ENCODE data around the gene ERF. TPM values are rescaled to one million over a fixed set of nuclear protein-coding genes. Genes with fewer than 3 reads are reported as not detected.
A peak's percentile ranks its signal among the peaks of the same experiment; 100 is the strongest.

ERF gene
- polyA plus RNA-seq, 2 of the 4 experiments (the other 2 are of a cell fraction), result 103 to 120 TPM

DNA sequence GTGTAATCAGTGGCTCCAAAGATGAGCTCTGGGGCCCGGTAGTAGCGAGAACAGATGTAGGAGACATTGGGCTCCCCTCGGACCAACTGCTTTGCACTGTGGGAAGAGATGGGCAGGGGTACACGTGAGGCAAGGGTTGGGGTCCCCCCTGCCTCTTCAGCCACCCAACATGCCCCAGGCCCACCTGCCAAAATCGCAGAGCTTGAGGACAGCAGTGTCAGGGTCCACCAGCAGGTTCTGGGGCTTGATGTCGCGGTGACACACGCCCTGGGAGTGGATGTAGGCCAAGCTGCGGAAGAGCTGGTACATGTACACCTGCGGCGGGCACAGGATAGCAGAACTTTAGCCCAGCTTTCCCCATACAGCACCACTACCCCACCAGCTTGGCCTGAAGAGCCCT, 20.6 kb downstream of the ERF start:
- CTCF ChIA-PET, result interaction anchor here (1.0 to 21.7 kb wide), 15 partner anchors 9 to 166 kb away, joined by 3 to 616 read pairs (median 8); partner anchors contain the start of genes GSK3A, PAFAH1B3, POU2F2 and PRR19

DNA sequence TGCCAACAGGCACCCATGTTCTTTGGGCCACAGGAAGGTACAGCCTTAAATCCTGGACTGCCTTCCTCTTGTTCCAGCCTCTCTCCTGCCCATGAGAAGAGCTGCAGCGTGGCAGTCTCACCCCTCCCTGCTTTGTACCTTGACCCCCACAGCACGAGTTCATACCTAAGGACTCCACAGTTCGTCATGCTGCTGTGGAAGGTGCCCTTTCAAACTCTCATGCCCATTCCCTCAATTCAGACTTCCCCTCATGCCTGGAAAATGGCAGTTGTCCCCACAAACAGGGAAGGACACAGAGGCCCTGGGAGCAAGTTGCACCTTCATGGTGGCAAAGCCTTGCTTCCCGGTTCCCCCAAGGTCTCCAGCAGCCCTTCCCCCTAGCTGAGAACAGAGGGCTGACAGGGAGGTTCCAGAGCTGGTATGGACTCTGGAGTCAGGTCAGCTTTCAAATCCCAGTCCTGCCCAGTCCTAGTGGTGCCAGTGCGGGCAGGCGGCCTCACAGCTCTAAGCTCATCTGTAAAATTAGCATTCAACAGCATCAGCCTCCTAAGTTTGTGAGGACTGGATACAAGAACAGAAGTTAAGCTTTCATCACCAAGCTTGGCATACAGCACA, 21.1 kb downstream of the ERF start:
- no peak overlapping the region for H3K27ac ChIP-seq
- ChIA-PET CTCF (interaction anchor here (1.2 to 21.7 kb wide), 13 partner anchors 9 to 125 kb away, joined by 3 to 616 read pairs (median 10); partner anchors contain the start of genes GSK3A, PAFAH1B3, POU2F2 and PRR19), POLR2A (interaction anchor here (0.9 to 2.5 kb wide), 3 partner anchors 9 to 63 kb away, joined by 3 to 26 read pairs (median 3); partner anchors contain the start of gene GSK3A)
- no peak overlapping the region for H3K4me2 ChIP-seq
- no peak for ATAC-seq
- H3K4me3 ChIP-seq, result no peak overlapping the region
- no peaks in the 10 kb centered on the region for H3K9me3 ChIP-seq
- no peak for TF ChIP-seq HOXA7 (CRISPR knock-in tag; IDR thresholded peaks at IDR 0.05)
- TF ChIP-seq, protein P1, sequence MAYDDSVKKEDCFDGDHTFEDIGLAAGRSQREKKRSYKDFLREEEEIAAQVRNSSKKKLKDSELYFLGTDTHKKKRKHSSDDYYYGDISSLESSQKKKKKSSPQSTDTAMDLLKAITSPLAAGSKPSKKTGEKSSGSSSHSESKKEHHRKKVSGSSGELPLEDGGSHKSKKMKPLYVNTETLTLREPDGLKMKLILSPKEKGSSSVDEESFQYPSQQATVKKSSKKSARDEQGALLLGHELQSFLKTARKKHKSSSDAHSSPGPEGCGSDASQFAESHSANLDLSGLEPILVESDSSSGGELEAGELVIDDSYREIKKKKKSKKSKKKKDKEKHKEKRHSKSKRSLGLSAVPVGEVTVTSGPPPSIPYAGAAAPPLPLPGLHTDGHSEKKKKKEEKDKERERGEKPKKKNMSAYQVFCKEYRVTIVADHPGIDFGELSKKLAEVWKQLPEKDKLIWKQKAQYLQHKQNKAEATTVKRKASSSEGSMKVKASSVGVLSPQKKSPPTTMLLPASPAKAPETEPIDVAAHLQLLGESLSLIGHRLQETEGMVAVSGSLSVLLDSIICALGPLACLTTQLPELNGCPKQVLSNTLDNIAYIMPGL (CRISPR knock-in tag; IDR thresholded peaks at IDR 0.05; ENCODE audit: borderline replicate concordance), result no peak
- TF ChIP-seq, protein P2, sequence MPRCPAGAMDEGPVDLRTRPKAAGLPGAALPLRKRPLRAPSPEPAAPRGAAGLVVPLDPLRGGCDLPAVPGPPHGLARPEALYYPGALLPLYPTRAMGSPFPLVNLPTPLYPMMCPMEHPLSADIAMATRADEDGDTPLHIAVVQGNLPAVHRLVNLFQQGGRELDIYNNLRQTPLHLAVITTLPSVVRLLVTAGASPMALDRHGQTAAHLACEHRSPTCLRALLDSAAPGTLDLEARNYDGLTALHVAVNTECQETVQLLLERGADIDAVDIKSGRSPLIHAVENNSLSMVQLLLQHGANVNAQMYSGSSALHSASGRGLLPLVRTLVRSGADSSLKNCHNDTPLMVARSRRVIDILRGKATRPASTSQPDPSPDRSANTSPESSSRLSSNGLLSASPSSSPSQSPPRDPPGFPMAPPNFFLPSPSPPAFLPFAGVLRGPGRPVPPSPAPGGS (IDR thresholded peaks at IDR 0.05), result 0 out of 3 replicates have a peak, but pooled peaks have one; percentile 12
- TF ChIP-seq PHF8 (IDR thresholded peaks at IDR 0.05; ENCODE audit: borderline replicate concordance, low read depth), result no peak
- TF ChIP-seq, protein P3, sequence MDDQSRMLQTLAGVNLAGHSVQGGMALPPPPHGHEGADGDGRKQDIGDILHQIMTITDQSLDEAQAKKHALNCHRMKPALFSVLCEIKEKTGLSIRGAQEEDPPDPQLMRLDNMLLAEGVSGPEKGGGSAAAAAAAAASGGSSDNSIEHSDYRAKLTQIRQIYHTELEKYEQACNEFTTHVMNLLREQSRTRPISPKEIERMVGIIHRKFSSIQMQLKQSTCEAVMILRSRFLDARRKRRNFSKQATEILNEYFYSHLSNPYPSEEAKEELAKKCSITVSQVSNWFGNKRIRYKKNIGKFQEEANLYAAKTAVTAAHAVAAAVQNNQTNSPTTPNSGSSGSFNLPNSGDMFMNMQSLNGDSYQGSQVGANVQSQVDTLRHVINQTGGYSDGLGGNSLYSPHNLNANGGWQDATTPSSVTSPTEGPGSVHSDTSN (IDR thresholded peaks at IDR 0.05), result 0 out of 2 replicates have a peak, but pooled peaks have one; percentile 0
- no peak for TF ChIP-seq HDAC2 (IDR thresholded peaks at IDR 0.05)
- no peak for TF ChIP-seq MAFK (IDR thresholded peaks at IDR 0.05; ENCODE audit: partially characterized antibody)
- TF ChIP-seq, protein P4, sequence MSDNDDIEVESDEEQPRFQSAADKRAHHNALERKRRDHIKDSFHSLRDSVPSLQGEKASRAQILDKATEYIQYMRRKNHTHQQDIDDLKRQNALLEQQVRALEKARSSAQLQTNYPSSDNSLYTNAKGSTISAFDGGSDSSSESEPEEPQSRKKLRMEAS (IDR thresholded peaks at IDR 0.05), result no peak
- FAIRE-seq, result peak; percentile 43
- H3K4me1 ChIP-seq, result peaks cover 11% of the 10 kb centered on the region; the same call in 2 of the 3 replicates
- no peak for DNase-seq (ENCODE audit: low read depth in 1 of 2, low spot score in 1 of 2)
- WGBS (ENCODE audit: missing lambda C conversion rate), result 93% methylated on average over 6 of the region's 6 CpGs

More for the DNA sequence above, 20.6 kb downstream of the ERF start:
- FAIRE-seq (no peak), ATAC-seq (no peak), DNase-seq (ENCODE audit: low read depth in 1 of 2, low spot score in 1 of 2) (no peak)
- Histone ChIP-seq H3K9me3 (no peaks in the 10 kb centered on the region), H3K4me1 (peaks cover 8% of the 10 kb centered on the region; the same call in 2 of the 3 replicates), H3K4me2 (no peak overlapping the region), H3K27ac (no peak overlapping the region), H3K4me3 (no peak overlapping the region)
- POLR2A ChIA-PET, result interaction anchor here (0.9 to 2.5 kb wide), 3 partner anchors 8 to 15 kb away, joined by 3 to 26 read pairs (median 3); partner anchors contain the start of gene GSK3A
- 92% methylated on average over 11 of the region's 11 CpGs for WGBS (ENCODE audit: missing lambda C conversion rate)
- TF ChIP-seq GATA3 (IDR thresholded peaks at IDR 0.05; ENCODE audit: borderline replicate concordance) (no peak), POLR2A (IDR thresholded peaks at IDR 0.05; ENCODE audit: low read length) (0 out of 2 replicates have a peak, but pooled peaks have one; percentile 5)
- TF ChIP-seq, protein P5, sequence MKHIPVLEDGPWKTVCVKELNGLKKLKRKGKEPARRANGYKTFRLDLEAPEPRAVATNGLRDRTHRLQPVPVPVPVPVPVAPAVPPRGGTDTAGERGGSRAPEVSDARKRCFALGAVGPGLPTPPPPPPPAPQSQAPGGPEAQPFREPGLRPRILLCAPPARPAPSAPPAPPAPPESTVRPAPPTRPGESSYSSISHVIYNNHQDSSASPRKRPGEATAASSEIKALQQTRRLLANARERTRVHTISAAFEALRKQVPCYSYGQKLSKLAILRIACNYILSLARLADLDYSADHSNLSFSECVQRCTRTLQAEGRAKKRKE (CRISPR knock-in tag; IDR thresholded peaks at IDR 0.05; ENCODE audit: low read depth), result no peak

DNA sequence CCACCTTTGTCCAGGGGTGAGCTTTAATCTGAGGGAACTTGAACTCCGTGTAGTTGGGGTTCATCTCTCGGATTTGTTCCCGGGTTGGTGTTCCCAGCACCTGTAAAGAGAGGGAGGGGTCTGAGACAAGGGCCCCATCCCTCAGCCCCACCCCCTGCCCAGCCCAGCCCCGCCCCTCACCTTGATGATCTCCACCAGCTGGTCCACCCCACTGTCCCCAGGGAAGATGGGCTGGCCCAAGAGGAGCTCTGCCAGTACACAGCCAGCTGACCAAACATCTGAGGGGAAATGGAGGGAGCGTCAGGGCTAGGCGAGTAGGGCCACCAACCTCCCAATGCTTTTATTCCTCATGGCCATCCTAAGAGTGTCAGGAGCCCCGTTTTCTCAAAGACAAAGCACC, 21.8 kb downstream of the ERF start:
- DNase-seq (ENCODE audit: low read depth in 1 of 2, low spot score in 1 of 2), result no peak
- Histone ChIP-seq H3K4me3 (no peak overlapping the region), H3K27ac (no peak overlapping the region), H3K4me2 (no peak overlapping the region), H3K4me1 (peaks cover 11% of the 10 kb centered on the region; the same call in 2 of the 3 replicates), H3K9me3 (no peaks in the 10 kb centered on the region)
- ChIA-PET CTCF (interaction anchor here (1.2 to 21.7 kb wide), 8 partner anchors 8 to 125 kb away, joined by 3 to 616 read pairs (median 42); partner anchors contain the start of genes GSK3A, PAFAH1B3, POU2F2 and PRR19), POLR2A (interaction anchor here (1.0 to 2.5 kb wide), 2 partner anchors 10 to 63 kb away, joined by 3 to 26 read pairs; partner anchors contain the start of gene GSK3A)
- no peak for ATAC-seq
- WGBS (ENCODE audit: missing lambda C conversion rate), result 90% methylated on average over 6 of the region's 7 CpGs
- no peak for FAIRE-seq
- TF ChIP-seq CBX2 (IDR thresholded peaks at IDR 0.05; ENCODE audit: borderline replicate concordance, low read depth) (no peak), ZNF302 (CRISPR knock-in tag; IDR thresholded peaks at IDR 0.05) (no peak), JUNB (IDR thresholded peaks at IDR 0.05) (no peak), NPAS2 (CRISPR knock-in tag; IDR thresholded peaks at IDR 0.05; ENCODE audit: borderline replicate concordance) (no peak), RNF2 (IDR thresholded peaks at IDR 0.05; ENCODE audit: borderline replicate concordance, low read depth) (no peak), EP300 (IDR thresholded peaks at IDR 0.05) (no peak), GATA3 (IDR thresholded peaks at IDR 0.05; ENCODE audit: borderline replicate concordance) (no peak), ZFP36 (IDR thresholded peaks at IDR 0.05; ENCODE audit: borderline replicate concordance, partially characterized antibody) (no peak), POLR2A (IDR thresholded peaks at IDR 0.05; ENCODE audit: low read length) (no peak), HDAC2 (IDR thresholded peaks at IDR 0.05) (no peak), NFE2L2 (conservative IDR thresholded peaks at IDR 0.05; ENCODE audit: low read length) (no peak)
- TF ChIP-seq, protein P5 (CRISPR knock-in tag; IDR thresholded peaks at IDR 0.05; ENCODE audit: low read depth), result no peak
- TF ChIP-seq, protein P6, sequence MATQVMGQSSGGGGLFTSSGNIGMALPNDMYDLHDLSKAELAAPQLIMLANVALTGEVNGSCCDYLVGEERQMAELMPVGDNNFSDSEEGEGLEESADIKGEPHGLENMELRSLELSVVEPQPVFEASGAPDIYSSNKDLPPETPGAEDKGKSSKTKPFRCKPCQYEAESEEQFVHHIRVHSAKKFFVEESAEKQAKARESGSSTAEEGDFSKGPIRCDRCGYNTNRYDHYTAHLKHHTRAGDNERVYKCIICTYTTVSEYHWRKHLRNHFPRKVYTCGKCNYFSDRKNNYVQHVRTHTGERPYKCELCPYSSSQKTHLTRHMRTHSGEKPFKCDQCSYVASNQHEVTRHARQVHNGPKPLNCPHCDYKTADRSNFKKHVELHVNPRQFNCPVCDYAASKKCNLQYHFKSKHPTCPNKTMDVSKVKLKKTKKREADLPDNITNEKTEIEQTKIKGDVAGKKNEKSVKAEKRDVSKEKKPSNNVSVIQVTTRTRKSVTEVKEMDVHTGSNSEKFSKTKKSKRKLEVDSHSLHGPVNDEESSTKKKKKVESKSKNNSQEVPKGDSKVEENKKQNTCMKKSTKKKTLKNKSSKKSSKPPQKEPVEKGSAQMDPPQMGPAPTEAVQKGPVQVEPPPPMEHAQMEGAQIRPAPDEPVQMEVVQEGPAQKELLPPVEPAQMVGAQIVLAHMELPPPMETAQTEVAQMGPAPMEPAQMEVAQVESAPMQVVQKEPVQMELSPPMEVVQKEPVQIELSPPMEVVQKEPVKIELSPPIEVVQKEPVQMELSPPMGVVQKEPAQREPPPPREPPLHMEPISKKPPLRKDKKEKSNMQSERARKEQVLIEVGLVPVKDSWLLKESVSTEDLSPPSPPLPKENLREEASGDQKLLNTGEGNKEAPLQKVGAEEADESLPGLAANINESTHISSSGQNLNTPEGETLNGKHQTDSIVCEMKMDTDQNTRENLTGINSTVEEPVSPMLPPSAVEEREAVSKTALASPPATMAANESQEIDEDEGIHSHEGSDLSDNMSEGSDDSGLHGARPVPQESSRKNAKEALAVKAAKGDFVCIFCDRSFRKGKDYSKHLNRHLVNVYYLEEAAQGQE (IDR thresholded peaks at IDR 0.05), result no peak

All from A549 (cell line).